NCI-H2107 treated with DMSO at 0.1 percent for 48 hours (cell line): ENCODE results near the gene TMEM255A.

ENCODE experiments used
- DNase-seq: peaks from one replicate; lab custom pipeline; 2025; ENCODE audit not compliant: unreplicated experiment; lab: John Stamatoyannopoulos, UW

Gene TMEM255A

DNA sequence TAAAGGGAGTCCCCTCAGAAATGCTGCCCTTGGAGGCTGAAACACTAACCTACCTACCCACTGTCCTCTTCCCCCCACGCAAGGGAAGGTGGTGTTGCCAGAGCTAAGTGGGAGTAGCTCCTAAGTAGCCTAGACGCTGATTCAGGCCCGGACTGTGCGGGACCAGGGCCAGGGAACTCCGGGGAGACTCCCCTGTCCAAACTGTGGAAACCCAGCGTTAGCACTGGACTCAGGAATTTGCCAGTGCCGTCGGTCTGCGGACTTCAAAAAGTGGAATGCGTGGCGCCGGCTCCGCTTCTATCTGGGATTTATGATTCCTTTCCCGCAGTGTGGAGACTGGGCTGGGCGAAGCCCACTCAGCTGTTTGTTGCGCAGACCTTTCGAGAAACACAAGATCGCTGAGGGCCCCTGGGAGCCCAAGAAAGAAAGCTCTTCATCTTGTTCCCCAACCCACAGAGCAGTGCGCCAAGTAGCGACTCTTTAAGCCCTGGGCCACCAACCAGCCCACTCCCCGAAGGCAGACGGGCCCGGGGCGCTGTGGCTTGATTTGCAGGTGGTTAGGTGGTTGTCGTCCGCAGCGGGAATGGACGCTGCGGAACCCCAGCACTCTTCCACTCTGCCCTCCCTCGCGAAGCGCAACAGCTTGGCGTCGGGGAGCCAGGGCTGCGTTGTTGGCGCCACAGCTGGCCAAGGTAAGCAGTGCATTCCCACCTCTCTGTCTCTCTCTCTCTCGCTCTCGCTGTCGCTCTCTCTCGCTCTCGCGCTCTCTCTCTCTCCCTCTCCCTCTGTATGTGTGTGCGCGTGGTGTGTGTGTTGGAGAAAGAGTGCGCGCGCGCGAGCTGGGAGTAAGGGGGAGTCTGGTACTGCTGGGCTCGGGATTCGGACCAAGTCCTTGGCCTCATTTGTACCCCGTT, 2.0 kb downstream of the TMEM255A start:
- peak; percentile 71 for DNase-seq

DNA sequence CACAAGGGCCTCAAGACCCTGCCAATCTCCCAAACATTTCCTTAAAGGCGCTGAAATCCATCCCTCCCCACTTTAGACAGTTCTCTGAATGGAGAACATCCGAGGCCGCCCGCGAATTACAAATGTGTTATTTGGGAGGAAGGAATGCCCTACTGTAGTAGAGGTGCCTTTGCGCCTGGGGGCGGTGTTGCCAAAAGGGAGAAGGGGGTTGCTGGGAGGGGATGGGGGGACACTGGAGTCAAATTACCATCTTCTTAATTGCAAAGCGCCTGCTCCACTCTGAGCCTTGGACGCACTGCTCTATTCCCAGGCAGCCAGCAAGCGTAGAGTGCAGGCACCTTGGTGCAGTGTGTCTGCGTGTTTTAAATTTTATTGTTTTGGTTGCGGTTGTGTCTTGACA, 2.7 kb downstream of the TMEM255A start:
- peak; percentile 59 for DNase-seq

DNA sequence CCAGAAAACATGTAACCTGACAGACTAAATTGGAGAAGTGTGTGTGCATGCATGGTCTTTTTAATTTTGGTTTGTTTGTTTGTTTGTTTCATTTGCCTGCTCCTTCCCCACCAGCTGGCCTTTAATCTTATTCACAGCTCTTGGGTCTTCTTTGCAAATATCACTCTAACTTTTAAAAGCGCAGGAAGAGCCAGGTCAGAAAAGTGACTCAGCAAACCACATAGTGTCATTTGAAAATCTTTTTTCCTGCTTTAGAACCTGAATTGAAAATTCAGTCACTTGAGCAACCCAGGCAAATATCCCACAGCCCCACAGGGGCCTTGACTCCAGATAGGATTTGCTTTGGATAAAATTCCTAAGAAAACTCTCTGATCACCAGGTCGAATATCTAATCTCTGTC, 4.6 kb downstream of the TMEM255A start:
- DNase-seq: no peak

DNA sequence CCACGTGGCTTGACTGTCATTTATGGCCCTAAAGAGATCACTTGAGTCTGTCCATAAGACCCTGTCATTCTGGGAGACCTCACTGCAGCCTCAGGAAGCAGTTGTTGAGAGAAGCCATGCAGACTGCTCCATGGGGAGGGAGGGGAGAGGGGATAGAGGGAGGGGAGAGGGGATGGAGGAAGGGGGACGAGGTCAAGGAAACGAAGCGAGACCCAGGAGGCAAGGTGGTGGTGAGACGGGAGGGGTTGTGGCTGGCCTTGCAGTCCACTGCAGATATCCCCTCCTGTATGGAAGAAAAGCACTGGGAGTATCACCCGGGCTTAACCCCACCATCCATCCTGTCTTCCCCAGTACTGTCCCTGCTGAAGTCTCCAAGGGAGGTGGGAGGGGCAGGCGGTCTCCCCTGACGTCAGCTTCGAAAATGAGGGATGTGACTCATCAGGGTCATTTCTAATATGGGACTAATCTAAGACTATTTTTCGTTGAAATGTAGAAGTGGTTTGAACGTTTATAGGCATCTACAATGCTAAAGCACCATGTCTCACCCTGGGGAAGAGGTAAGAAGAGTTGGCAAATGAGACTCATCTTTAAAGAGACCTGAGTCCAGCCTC, 5.6 kb downstream of the TMEM255A start:
- no peak for DNase-seq

DNA sequence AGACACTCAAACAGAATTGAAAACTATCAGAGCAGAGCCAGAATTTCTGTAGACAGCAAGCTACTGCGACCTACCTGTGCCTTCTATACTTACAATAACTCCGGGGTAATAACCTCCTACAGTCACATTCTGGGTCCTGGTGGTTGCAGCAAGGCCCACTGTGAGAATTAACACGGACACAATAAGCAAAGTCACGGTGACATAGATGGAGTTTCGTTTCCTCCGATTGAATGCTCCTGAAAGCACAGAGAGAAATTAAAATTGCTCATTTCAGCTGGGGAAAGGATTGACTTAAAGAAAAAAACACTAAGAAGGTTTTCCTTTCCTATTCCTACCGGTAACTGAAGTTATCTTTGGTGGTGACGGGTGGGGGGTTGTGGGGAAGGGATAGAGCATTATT, 7.0 kb downstream of the TMEM255A start:
- DNase-seq: no peak

DNA sequence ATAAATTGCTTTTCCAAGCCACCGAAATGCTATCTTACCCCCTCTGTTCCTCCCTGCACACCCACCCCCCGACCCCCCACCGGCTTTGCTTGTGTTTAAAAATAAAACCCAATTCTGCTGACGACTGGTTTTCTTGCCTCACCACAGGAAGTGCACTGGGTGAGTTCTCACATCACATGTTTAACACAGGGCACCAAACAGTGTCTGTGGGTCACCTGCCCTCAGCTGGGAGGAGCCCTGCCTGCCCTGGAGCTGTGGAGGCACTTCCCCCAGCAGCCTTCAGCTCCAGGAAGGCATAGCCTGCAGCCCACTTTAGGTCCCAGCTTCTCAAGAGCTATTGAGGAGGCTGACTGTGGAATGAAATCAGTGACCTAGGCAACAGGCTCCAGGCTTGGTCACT, 8.8 kb downstream of the TMEM255A start:
- no peak for DNase-seq

DNA sequence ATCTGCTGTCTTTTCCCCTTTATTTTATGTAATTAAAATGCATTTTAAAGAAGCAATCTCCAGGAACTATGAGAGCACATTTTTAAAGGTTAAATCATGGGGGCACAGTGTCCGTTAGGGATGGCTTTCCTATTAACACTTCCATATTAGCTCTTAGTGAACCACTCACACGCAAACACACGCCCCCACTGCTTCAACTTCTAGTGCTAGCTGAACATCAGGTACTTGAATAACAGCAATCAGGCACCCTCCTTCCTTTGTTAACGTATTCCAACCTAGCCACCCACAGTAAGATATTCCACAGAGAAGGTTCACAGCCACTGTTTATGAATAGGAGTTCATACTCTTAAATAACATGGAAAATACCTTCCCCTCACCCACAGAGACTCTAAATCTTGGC, 9.3 kb downstream of the TMEM255A start:
- peak; percentile 28 for DNase-seq

DNA sequence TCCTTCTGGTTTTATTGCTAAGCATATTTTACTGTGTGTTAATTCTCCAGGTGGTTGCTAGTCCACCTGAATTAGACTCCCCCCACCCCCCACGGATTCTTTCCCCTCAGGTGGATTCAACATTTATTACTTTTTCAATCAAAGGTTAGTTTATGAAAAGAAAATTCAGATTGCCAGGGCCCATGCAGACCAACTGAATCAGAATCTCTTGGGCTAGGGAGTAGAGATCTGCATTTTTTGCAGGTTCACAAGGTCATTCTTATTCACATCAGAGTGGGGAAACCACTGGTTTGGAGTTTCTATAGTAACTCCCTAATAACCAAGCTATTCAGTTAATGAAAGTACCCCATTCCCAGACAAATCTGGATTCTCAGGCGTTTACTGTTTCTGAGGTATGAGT, 9.8 kb downstream of the TMEM255A start:
- no peak for DNase-seq

DNA sequence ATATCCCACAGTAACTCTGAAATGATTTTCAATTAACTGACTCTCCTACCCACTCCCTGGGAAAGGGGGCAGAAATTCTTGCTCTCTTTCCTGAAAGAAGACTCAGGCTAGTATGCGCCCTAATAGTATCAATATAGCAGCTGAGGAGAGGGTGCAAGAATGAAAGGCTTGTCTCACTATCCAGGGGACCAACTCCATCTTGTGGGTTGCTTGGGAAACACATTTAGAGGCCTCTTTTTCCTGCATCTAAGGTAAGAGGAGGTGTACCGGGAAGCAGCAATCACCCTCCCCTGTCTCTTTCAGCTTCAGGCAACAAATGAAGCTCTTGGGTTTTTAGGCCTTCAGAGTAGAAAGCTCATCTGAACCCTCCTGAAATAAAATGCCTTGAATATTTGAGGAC, 11.3 kb downstream of the TMEM255A start:
- peak; percentile 45 for DNase-seq

DNA sequence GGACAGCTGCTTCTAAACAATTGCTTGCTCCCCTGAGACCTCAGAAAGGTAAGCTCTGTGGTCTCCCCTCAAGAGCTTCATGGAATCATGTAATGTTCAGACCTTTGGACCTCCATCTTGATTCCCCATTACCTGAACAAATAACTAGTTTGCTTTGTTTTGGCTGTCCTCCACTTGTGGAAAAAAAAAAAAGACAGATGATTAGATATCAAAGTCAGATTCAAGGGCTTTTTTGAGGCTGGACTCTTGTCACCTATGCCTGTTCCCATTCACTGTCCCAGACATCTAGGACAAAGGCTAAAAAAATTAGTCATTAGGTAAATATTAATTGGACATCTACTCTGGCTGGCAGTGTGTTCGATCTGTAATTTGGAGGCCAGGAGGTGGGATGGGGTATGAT, 13.3 kb downstream of the TMEM255A start:
- no peak for DNase-seq

DNA sequence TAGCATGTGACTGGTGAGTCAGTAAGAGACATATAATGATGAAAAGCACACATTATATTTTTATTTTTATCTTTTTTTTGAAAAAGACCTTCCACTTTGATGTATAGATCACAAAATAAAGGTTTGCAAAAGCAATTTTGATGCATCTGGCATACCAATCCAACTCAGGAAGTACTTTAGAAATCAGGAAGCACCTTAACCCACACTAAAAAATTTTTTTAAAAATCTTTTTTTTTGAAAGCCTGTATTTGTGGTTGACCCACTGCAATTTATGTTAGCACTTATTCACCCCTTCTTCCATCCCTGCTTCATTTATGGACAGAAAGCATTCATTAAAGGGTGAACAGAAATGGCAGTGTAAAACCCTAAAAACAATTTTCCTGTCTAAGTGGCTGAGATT, 16.6 kb downstream of the TMEM255A start:
- no peak for DNase-seq

DNA sequence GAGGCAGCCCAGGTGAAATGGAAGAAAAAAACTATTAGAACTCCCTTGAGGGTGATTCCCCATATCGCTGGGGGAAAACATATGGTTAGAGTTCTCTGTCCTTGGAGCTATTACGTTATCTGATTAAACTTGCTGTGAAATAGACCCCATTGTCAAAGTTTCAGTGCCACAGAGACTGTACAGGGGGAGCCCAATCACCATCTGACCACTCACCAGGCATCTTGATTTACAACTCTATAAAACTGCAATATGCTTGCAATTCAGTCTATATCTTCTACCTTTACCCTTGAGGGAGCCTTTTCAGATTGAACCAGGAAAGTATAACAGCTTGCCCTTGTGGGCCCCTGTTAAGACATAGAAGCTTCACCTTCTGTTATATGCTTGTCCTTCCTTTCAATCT, 18.2 kb downstream of the TMEM255A start:
- no peak for DNase-seq

DNA sequence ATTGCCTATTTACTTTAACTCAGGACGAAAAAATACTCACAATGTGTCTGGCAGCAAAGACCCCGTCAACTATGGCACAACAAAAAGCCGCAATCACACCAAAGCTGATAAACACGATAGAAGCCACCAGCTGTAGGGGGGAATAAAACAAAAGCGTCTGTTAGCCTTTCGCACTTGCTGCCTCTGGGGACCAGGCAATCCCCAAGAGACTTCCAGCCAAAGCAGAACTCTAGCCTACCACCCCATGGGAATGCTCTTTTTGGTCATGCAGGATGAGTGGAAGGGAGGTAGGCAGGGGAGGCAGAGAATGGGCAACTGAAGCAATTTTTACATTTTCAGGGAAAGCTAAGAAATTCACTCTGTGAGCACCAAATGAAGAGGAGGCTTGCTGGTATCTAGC, 20.1 kb downstream of the TMEM255A start:
- peak; percentile 73 for DNase-seq

DNA sequence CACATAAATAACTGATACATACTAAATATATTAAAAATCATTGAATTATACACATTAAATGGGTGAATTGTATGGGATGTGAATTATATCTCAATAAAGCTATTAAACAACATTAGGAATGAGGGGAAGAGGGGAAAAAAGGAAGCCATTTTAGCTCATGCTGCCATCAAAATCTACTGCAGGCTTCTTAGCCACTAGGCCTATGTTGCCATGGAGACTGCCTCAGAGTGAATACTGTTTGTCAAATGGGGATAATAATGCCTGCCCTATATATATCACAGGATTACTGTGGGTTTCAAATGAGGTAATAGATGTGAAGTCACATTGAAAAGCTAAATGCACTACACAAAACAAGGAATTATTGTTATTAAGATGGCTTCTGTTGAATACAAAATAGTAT, 21.2 kb downstream of the TMEM255A start:
- DNase-seq: no peak

DNA sequence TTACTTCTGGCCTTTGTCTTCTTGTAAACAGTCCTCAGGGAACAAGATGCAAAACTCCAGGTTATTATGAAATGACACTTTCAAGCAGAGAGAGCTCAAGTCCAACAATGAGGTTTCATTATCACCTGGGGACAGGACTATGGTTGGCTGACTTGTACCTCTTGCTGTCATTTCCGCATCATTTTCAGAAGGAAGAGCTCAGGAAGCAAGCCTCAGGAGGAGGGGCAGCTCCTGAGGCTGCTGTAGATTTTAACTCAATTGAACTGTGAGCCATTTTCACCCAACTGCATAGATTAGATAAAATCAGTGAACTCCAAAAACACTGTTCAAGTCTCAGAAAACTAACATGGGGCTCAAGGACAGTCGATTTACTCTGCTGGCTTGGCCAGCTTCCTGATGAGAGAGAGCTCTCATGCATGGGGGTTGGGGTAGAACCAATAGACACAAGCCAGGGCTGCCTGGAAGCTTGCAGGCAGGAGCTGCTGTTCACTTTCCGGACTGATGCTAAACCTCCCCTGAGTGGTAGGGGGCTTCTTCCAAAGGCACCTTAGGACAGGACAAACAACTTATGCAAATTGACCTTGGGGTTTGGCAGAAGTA, 23.6 kb downstream of the TMEM255A start:
- no peak for DNase-seq

DNA sequence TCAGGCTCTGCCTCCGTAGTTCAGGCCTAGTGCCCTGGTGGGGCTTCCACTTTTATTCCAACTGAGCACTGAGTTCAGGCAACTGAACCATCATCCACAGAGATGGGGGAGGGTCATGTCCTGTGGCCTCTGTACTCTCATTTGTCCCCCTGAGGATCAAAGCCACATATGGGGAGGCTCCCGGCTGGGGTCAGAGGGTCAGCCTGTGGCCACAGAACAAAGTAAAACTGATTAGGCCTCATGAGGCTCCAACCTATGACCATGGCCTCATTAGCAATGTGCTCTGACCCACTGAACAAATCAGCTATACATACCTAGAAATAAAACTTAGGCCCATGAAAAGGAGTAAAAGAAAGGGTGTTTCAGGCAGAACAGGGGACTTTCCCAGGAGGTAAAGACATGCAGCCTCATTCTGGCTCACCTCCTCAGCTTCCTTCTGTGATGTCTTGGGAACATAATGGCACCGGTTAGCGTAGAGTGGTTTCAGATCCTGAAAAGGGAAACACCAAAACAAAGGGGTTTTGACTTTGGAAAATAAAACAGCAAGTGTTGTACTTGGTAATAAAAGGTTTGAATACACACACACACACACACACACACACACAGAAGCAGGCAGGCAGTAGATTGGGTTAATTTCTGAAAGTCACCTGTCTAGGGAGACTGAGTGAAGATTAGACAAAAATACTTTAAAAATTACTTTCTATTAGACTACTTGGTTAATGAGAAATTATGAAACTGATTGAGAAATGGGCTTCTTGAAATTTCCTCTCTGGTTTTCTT, 24.3 kb downstream of the TMEM255A start:
- no peak for DNase-seq

DNA sequence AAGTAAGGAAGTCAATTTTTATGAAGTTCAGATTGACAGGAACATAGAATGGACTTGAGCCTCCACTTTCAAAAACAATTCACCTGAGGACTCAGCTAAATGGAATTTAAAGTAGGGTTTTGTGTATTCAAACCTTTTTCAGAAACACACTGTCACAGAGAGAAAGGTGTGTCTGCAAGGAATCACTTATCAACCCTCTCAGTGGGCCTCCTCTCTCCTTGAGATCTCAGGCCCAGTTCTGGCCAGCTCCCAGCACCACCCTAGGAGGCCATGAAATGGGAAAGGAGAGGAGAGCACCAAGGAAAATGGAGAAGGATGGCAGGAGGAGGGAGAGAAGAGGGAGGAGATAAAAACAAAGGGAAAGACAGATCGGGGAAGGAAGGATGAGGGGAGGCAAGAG, 28.6 kb downstream of the TMEM255A start:
- DNase-seq: no peak

DNA sequence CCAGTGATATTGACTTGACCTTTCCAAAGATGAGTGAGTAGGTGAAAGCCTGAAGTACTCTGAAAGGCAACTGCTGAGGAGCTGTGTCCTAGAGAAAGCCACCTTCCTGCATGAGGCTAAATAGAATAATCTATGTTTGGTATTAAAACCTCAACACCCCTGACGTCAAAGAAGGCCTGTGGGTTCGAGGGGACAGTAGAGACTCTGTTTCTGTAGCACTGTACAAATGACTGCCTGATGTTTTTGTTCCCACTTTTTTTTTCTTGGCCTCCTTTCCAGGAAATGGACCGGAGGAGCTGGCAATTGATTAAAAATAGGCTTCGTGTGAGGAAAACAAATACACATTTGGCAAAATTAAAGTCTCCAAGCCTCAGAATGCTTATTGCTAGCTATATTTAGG, 29.5 kb downstream of the TMEM255A start:
- DNase-seq: no peak

DNA sequence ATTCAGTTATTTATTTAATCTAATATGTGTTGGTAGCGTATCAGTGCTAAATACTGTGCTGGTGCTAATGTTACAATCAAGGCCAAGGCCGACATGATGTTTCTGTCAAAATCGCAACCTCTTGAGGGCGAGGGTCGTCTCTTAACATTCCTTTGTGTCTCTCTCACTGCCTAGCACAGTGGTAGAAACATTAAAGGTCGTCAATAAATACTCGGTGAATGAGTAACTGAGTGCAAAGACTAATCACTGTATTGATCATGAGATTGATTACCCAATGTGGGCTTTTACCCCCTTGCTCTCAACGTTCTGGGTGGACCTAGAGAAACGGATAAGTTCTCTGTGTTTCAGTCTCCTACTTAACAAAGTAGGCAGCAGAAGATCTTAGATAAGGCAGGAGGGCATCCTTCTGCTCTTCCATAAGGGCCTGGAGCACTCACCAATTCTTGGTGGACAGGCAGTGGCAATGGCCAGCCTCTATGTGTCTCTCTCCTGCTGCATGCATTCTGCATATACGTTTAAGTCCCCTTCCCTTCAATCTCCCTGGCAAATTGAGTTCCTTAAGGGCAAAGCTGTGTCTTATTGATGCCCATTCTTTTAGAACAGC, 30.1 kb downstream of the TMEM255A start:
- no peak for DNase-seq

DNA sequence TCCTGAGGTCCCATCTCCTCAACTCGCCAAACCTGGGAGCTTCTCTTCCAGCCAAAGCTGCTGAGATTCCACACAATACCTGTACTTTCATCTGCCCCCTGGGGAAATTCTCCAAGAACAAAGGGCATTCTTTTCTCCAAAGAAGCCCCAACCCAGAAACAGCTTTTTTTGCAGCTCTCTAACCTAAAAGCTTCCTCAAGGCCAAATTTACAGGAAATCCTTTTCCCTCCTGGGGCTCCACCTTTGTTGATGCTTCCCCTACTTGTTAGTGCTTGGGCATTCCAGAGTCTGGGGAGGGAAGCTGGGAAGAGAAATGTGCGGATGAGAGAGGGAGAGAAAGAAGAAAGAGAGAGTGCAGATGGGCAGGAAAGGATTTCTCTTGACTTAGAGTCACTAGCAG, 36.3 kb downstream of the TMEM255A start:
- no peak for DNase-seq

DNA sequence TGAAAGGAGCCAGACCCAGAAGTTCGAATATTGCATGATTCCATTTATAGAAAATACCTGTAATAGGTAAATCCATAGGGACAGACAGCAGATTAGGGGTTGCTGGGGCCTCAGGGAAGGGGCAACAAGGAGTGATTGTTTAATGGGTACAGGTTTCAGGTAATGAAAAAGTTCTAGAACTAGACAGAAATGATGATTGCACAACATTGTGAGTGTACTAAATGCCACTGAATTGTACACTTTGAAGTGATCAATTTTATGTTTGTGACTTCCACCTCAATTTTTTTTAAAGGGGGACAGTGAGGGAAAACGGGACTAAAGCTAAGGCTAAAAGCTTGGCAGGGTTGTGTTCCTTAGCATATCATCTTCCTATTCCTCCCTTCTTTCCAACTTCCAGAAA, 37.1 kb downstream of the TMEM255A start:
- DNase-seq: no peak
